GM19351 (cell line): Measurements from ENCODE around the gene SNX24.
"Not testable (repeated sequence)": the region's sequence is repeated elsewhere in the genome, so short reads cannot be mapped to it uniquely, and the experiment has no call there.

Source experiments
- ATAC-seq: cut with Tn5 transposase; IDR thresholded peaks from one replicate; pipeline ENCODE4 v1.9.1; 2021; ENCODE audit warnings: mild to moderate bottlenecking, moderate library complexity; ENCODE audit not compliant: unreplicated experiment

Gene SNX24

GRCh38 chr5:122870219-122870856, 24.9 kb downstream of the SNX24 start:
- ATAC-seq: no peak

- no peak for ATAC-seq
These were observed 26.2 kb downstream of the SNX24 start for GRCh38 chr5:122871661-122872060.

GRCh38 chr5:122874179-122874875, 28.9 kb downstream of the SNX24 start:
- no peak for ATAC-seq

GRCh38 chr5:122877518-122877917, 32.1 kb downstream of the SNX24 start:
- ATAC-seq: peak; percentile 74

- ATAC-seq: no peak
These were observed 33.7 kb downstream of the SNX24 start for GRCh38 chr5:122879076-122879475.

GRCh38 chr5:122880170-122880689, 34.8 kb downstream of the SNX24 start:
- ATAC-seq: no peak

GRCh38 chr5:122880749-122881148, 35.3 kb downstream of the SNX24 start:
- ATAC-seq: no peak

- peak; percentile 37 for ATAC-seq
These were observed 37.4 kb downstream of the SNX24 start for GRCh38 chr5:122882831-122883230.

GRCh38 chr5:122885045-122885517, 39.7 kb downstream of the SNX24 start:
- no peak for ATAC-seq

GRCh38 chr5:122885891-122886290, 40.5 kb downstream of the SNX24 start:
- no peak for ATAC-seq

GRCh38 chr5:122895141-122895540, 49.7 kb downstream of the SNX24 start:
- no peak for ATAC-seq

- ATAC-seq: peak; percentile 48
These were observed 51.3 kb downstream of the SNX24 start for GRCh38 chr5:122896598-122897282.

GRCh38 chr5:122897283-122897602, 51.8 kb downstream of the SNX24 start:
- no peak for ATAC-seq

GRCh38 chr5:122901346-122901745, 55.9 kb downstream of the SNX24 start:
- no peak for ATAC-seq

- ATAC-seq: no peak
These were observed 56.9 kb downstream of the SNX24 start for GRCh38 chr5:122902263-122902662.

GRCh38 chr5:122906768-122907167, 61.4 kb downstream of the SNX24 start:
- no peak for ATAC-seq

- no peak for ATAC-seq
These were observed 61.9 kb downstream of the SNX24 start for GRCh38 chr5:122907276-122907675.

GRCh38 chr5:122908108-122908507, 62.7 kb downstream of the SNX24 start:
- ATAC-seq: no peak

GRCh38 chr5:122908662-122909061, 63.2 kb downstream of the SNX24 start:
- ATAC-seq: no peak

GRCh38 chr5:122909470-122910100, 64.2 kb downstream of the SNX24 start:
- ATAC-seq: no peak

GRCh38 chr5:122913436-122913835, 68.0 kb downstream of the SNX24 start:
- ATAC-seq: not testable (repeated sequence)
